Endometrial microvascular endothelial cells (primary cell): ENCODE measurements around the gene C2orf49. TPM values are rescaled to one million over a fixed set of nuclear protein-coding genes. Genes with fewer than 3 reads are reported as not detected.
"Not testable (repeated sequence)": the region's sequence is repeated elsewhere in the genome, so short reads cannot be mapped to it uniquely, and the experiment has no call there.

Source experiments
- in situ Hi-C: cut with HindIII; loops from 2 replicates; pipeline ENCODE4 v1.10.0; 2017; ENCODE audit warnings: low sequenced_read_pairs, low pct_unique_long_range_greater_than_20kb; ENCODE audit errors: inconsistent ontology term
- total RNA-seq: library from RNA; depleted of rRNA; stranded (reverse); fragments of >200 nt; gene quantifications from one replicate; pipeline ENCODE4 v1.2.3, GENCODE V29; 2015; ENCODE audit errors: inconsistent ontology term

Gene C2orf49
- total RNA-seq, 1 donor from 2014 or later = 24.2 TPM

- in situ Hi-C loops = no loop called here
These were observed 19.4 kb upstream of the C2orf49 start for GRCh38 chr2:105317937-105318336.

GRCh38 chr2:105320651-105321215 lies 16.6 kb upstream of the C2orf49 start:
- in situ Hi-C loops = no loop called here

GRCh38 chr2:105321875-105322646 lies 15.3 kb upstream of the C2orf49 start:
- in situ Hi-C loops = no loop called here

- in situ Hi-C loops = no loop called here
These were observed 14.2 kb upstream of the C2orf49 start for GRCh38 chr2:105323111-105323510.

GRCh38 chr2:105324101-105324500 lies 13.2 kb upstream of the C2orf49 start:
- in situ Hi-C loops = no loop called here

GRCh38 chr2:105324732-105325131 lies 12.6 kb upstream of the C2orf49 start:
- in situ Hi-C loops = no loop called here

GRCh38 chr2:105325389-105325963 lies 11.9 kb upstream of the C2orf49 start:
- in situ Hi-C loops = no loop called here

- in situ Hi-C loops = not testable (repeated sequence)
These were observed 10.1 kb upstream of the C2orf49 start for GRCh38 chr2:105327271-105327670.

GRCh38 chr2:105327690-105328089 lies 9.7 kb upstream of the C2orf49 start:
- in situ Hi-C loops = no loop called here

- in situ Hi-C loops = no loop called here
These were observed 8.8 kb upstream of the C2orf49 start for GRCh38 chr2:105328281-105329196.

- in situ Hi-C loops = no loop called here
These were observed 8.2 kb upstream of the C2orf49 start for GRCh38 chr2:105329197-105329554.

GRCh38 chr2:105329561-105330495 lies 7.5 kb upstream of the C2orf49 start, which contains the start of gene TGFBRAP1:
Gene TGFBRAP1, minus strand, starts transcription at chr2:105329735. Its CDS starts 21,434 bp downstream, at chr2:105308301.
- in situ Hi-C loops = no loop called here

GRCh38 chr2:105330681-105331375 lies 6.5 kb upstream of the C2orf49 start:
- in situ Hi-C loops = no loop called here

GRCh38 chr2:105334211-105334610 lies 3.1 kb upstream of the C2orf49 start:
- in situ Hi-C loops = no loop called here

- in situ Hi-C loops = no loop called here
These were observed 1.9 kb upstream of the C2orf49 start for GRCh38 chr2:105335469-105335868.

GRCh38 chr2:105336786-105337121 lies 586 bp upstream of the C2orf49 start:
- in situ Hi-C loops = no loop called here

- in situ Hi-C loops = no loop called here
These were observed 663 bp downstream of the C2orf49 start for GRCh38 chr2:105338020-105338385.

GRCh38 chr2:105339414-105339813 lies 2.1 kb downstream of the C2orf49 start:
- in situ Hi-C loops = no loop called here
